NCI-H82 treated with DMSO at 0.1 percent for 48 hours (cell line): ENCODE results near the gene IQCB1.
"Not testable (repeated sequence)": the region's sequence is repeated elsewhere in the genome, so short reads cannot be mapped to it uniquely, and the experiment has no call there.

ENCODE experiments used
- DNase-seq: peaks from one replicate; lab custom pipeline; 2025; ENCODE audit not compliant: unreplicated experiment; lab: John Stamatoyannopoulos, UW

Gene IQCB1

DNA sequence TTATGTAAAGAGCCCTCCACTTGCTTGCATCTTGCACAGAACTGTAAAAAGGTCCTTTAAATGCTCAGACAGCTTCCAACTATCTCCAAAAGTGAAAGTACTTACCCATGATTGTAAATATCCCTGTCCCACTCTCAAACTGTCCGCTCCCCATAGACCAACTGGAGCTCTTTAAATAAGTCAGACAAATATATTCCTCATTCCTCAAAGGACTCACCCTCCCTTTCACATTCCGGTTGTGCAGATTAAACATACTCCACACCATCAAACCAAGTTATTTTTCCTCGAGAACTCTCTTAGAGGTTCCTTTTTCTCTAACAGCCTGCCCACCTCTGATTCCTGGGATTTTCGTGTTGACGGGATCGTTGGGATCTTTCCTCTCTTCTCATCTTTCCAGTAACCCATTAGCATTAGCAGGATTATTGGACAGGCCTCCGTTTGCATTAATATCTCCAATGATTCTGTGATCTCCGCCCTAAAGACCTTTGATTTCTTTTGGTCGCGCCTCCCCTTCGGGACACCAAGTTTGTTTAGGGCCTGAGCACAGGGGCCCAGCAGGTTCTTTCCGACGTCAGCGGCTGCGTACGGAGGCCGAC lies 86.1 kb downstream of the IQCB1 start:
- DNase-seq: no peak

GRCh38 chr3:121747976-121748375 lies 86.9 kb downstream of the IQCB1 start:
- DNase-seq: no peak

GRCh38 chr3:121743106-121743505 lies 91.8 kb downstream of the IQCB1 start:
- DNase-seq: not testable (repeated sequence)

GRCh38 chr3:121740896-121741295 lies 94.0 kb downstream of the IQCB1 start:
- no peak for DNase-seq

DNA sequence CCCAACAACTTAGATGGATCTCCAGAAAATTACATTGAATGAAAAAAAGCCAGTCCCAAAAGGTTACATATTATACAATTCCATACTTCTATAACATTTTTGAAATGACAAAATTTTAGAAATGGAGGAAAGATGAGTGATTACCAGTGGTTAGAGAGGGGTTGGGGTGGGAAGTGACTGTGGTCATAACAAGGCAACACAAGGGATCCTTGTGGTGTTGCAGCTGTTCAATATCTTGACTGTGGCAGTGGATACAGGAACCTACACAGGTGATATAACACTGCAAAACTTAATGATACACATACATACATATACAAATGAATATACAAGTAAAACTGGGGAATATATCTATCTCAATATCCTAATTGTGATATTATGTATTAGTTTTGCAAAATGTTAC lies 95.0 kb downstream of the IQCB1 start:
- DNase-seq: no peak

GRCh38 chr3:121737644-121738043 lies 97.2 kb downstream of the IQCB1 start:
- no peak for DNase-seq

DNA sequence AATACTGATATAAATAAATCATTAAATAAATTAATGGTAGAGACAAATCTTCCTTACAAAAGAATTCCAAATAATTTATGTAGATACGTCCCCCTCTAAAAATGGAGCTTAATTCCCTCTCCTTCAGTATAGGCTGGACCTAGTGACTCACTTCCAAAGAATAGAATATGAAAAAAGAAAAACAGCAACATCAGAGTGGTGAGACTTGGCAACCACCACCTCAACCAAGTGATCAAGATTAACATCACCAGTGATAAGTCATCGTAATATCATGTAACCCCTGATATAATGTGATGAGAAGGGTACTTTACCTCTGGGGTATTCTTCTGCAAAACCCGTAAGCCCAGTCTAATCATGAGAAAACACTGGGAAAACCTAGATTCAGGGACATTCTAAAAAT lies 98.7 kb downstream of the IQCB1 start:
- DNase-seq: no peak

- DNase-seq: no peak
These were observed 99.7 kb downstream of the IQCB1 start for GRCh38 chr3:121735047-121735696.

GRCh38 chr3:121730940-121731687 lies 103.7 kb downstream of the IQCB1 start:
- DNase-seq: peak; percentile 27

- no peak for DNase-seq
These were observed 110.7 kb downstream of the IQCB1 start for GRCh38 chr3:121724130-121724529.

- DNase-seq: no peak
These were observed 111.4 kb downstream of the IQCB1 start for GRCh38 chr3:121723485-121723884.

GRCh38 chr3:121722411-121722810 lies 112.4 kb downstream of the IQCB1 start:
- no peak for DNase-seq

GRCh38 chr3:121720163-121720562 lies 114.7 kb downstream of the IQCB1 start:
- no peak for DNase-seq
